ENCODE measurements around the gene SMAD4. TPM values are rescaled to one million over a fixed set of nuclear protein-coding genes. Genes with fewer than 3 reads are reported as not detected.

SMAD4 gene
- polyA plus RNA-seq, 3 donors: 21.0 to 34.0 (median 29.1) TPM

- Histone ChIP-seq H4K20me1 (ENCODE audit: insufficient read depth, low read length) (peaks cover 47% of the 10 kb centered on the region), H3K27ac (ENCODE audit: low read depth in 1 of 2, low read length in 2 of 2) (peak overlapping the region in 1 of 2 donors; percentile 38), H3K27me3 (ENCODE audit: control insufficient read depth in 2 of 2, insufficient read depth in 2 of 2, low read length in 2 of 2) (no peaks in the 10 kb centered on the region), H3K4me3 (replicated peaks in 1 of 3; ENCODE audit: low read depth in 2 of 3, low read length in 3 of 3) (no peak overlapping the region), H3K4me2 (replicated peaks; ENCODE audit: extremely low read depth, low read length, poor library complexity, severe bottlenecking) (no peak overlapping the region), H3K9me3 (replicated peaks in 1 of 2; ENCODE audit: control insufficient read depth in 1 of 2, insufficient read depth in 1 of 2, low read length in 2 of 2) (no peaks in the 10 kb centered on the region), H3K79me2 (ENCODE audit: insufficient read depth, low read length) (peaks cover 20% of the 10 kb centered on the region), H3K4me1 (ENCODE audit: control insufficient read depth in 1 of 2, insufficient read depth in 2 of 2, low read length in 2 of 2) (no peaks in the 10 kb centered on the region), H3K9ac (ENCODE audit: insufficient read depth, low read length, poor library complexity, severe bottlenecking) (no peak overlapping the region), H2AFZ (ENCODE audit: insufficient read depth, low read depth, low read length, poor library complexity, severe bottlenecking) (no peak overlapping the region), H3K36me3 (replicated peaks in 1 of 2; ENCODE audit: control insufficient read depth in 1 of 2, insufficient read depth in 2 of 2, low read length in 2 of 2) (peaks cover 47 to 87% of the 10 kb centered on the region in 2 donors)
- Mint-ChIP-seq H3K27ac (peak overlapping the region in 3 of 7 donors; percentile 11 to 86 (median 44)), H3K9me3 (no peaks in the 10 kb centered on the region), H3K4me3 (no peak overlapping the region), H3K4me1 (peaks cover 8% of the 10 kb centered on the region), H3K36me3 (peaks cover 45 to 63% of the 10 kb centered on the region in 2 donors), H3K27me3 (ENCODE audit: low read depth in 3 of 3) (no peaks in the 10 kb centered on the region)
- DNase-seq: no peak
- intact Hi-C loops (cut with micrococcal nuclease): loop anchor here in 1 of 2 donors (5.0 kb wide), 1 partner anchor 232 kb away; the partner anchor contains the start of gene MRO
- no peak for TF ChIP-seq CTCF (IDR thresholded peaks at IDR 0.05)
Observed at GRCh38 chr18:51053814-51054213, 23.8 kb downstream of the SMAD4 start.

GRCh38 chr18:51054764-51055163 lies 24.8 kb downstream of the SMAD4 start:
- H3K9me3 ChIP-seq (replicated peaks in 1 of 2; ENCODE audit: control insufficient read depth in 1 of 2, insufficient read depth in 1 of 2, low read length in 2 of 2): no peaks in the 10 kb centered on the region
- H3K36me3 ChIP-seq (replicated peaks in 1 of 2; ENCODE audit: control insufficient read depth in 1 of 2, insufficient read depth in 2 of 2, low read length in 2 of 2): peaks cover 49 to 87% of the 10 kb centered on the region in 2 donors
- no peak for TF ChIP-seq CTCF (IDR thresholded peaks at IDR 0.05)
- peaks cover 43% of the 10 kb centered on the region for H4K20me1 ChIP-seq (ENCODE audit: insufficient read depth, low read length)
- WGBS (ENCODE audit: insufficient coverage): no CpG with 5 or more reads among the region's 3 CpGs
- no peaks in the 10 kb centered on the region for H3K9me3 Mint-ChIP-seq
- no peak overlapping the region for H3K4me2 ChIP-seq (replicated peaks; ENCODE audit: extremely low read depth, low read length, poor library complexity, severe bottlenecking)
- H3K79me2 ChIP-seq (ENCODE audit: insufficient read depth, low read length): peaks cover 20% of the 10 kb centered on the region
- no peaks in the 10 kb centered on the region for H3K27me3 ChIP-seq (ENCODE audit: control insufficient read depth in 2 of 2, insufficient read depth in 2 of 2, low read length in 2 of 2)
- no peaks in the 10 kb centered on the region for H3K27me3 Mint-ChIP-seq (ENCODE audit: low read depth in 3 of 3)
- H3K9ac ChIP-seq (ENCODE audit: insufficient read depth, low read length, poor library complexity, severe bottlenecking): no peak overlapping the region
- H3K27ac Mint-ChIP-seq: peak overlapping the region in 1 of 7 donors; percentile 50
- H3K4me1 ChIP-seq (ENCODE audit: control insufficient read depth in 1 of 2, insufficient read depth in 2 of 2, low read length in 2 of 2): no peaks in the 10 kb centered on the region
- intact Hi-C loops (cut with micrococcal nuclease): loop anchor here in 1 of 2 donors (5.0 kb wide), 1 partner anchor 232 kb away; the partner anchor contains the start of gene MRO
- no peak for DNase-seq
- peaks cover 44 to 63% of the 10 kb centered on the region in 2 donors for H3K36me3 Mint-ChIP-seq
- no peak overlapping the region for H3K27ac ChIP-seq (ENCODE audit: low read depth in 1 of 2, low read length in 2 of 2)
- no peak overlapping the region for H3K4me3 ChIP-seq (replicated peaks in 1 of 3; ENCODE audit: low read depth in 2 of 3, low read length in 3 of 3)
- no peak overlapping the region for H2AFZ ChIP-seq (ENCODE audit: insufficient read depth, low read depth, low read length, poor library complexity, severe bottlenecking)
- H3K4me3 Mint-ChIP-seq: no peak overlapping the region
- H3K4me1 Mint-ChIP-seq: peaks cover 8% of the 10 kb centered on the region
